Cerebellar nuclear complex (tissue), 1 donor: Measurements from ENCODE around the gene LDLRAD4.

Source experiments
- DNase-seq, 2 experiments: peaks; one replicate each; lab custom pipeline; 2025; lab: John Stamatoyannopoulos, UW

Gene LDLRAD4

DNA sequence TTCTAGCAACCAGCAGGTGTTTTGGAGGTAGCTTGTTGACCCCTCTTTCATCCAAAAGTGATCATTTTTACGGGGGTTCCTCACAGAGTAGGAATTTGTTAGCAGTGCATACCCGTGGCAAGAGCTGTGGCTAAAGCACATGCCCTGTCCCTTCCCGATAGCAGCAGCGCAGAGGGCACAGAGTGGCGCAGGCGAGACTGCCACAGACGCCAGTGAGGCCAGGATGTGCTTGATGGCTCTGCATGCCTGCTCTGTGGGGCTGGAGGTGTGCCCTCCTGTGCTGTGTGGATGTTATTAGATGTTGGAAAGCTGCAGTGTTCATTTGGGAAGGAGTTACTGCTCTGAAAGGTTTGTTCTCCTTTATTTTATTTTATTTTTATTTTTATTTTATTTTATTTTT lies 354.2 kb downstream of the LDLRAD4 start:
- no peak for DNase-seq

DNA sequence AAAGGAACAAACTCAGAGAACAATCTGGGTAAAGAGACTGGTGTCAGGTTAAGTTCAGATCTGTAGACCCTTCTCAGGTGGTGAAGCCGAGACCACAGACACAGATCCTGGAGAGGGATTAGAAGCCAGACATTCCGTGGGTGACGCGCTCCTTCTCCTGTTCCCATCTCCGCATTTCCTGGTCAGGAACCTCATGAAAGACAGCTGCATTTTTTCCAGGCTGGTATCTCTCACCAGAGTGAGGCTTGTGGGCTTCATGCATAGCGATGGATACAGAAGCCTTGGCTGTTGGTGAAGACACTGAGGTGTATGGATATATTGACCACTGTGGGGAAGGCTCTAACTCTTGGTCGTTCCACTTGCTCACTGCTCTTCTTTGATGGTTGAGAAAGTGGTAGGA lies 355.2 kb downstream of the LDLRAD4 start:
- DNase-seq = no peak

DNA sequence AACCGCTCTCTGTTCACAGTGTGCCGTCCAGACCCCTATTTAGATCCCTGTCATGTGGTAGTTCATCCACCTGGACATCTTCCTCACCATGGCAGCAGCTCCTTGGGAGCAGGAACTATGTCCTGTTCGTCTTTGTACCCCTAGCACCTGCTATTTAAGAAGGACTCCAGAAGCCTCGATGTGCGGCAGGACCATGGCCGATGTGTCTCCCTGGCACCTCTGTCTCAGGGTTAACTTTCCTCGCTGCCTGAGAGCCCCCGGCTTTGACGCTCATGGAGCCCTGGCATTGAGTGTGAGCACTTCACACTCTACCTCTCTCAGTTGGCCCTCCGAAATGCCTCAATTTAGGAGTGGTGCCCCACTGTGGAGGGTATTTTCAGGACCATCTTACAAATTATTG lies 355.8 kb downstream of the LDLRAD4 start:
- DNase-seq = no peak

DNA sequence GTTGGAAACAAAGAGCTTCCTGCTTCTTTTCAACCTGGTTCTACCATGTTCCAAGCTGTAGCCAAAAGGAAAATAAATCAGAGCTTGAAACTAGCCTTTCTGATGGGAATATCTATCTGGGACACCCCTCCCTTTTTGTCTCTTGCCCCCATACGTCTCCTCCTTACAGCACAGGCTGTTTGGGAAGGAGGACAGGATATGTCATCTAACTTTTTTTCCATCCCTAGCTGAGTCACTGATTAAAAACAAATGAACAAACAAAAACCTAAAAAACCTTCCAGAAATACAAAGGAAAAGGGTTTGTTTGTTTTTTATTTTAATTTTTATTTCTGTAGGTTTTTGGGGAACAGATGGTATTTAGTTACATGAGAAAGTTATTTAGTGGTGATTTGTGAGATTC lies 356.2 kb downstream of the LDLRAD4 start:
- DNase-seq = no peak

DNA sequence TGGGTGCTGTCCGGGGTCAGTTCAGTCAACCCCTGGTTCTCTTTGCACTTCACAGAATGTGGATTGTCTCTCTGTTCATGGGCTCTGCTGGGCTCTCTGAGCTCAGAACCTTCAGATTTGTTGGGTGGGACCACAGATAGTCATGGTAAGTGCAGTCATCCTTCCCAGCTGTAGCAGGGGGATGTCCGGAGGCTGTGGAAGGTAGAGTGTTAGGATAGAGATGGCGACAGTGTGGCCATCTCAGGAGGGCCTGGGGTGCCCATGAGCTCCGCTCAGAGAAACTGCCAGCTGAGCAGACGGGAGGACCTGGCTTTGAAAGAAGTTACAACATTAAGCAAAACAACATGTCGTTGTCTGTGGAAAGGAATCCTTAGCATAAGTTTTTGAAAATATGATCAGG lies 358.0 kb downstream of the LDLRAD4 start:
- no peak for DNase-seq

DNA sequence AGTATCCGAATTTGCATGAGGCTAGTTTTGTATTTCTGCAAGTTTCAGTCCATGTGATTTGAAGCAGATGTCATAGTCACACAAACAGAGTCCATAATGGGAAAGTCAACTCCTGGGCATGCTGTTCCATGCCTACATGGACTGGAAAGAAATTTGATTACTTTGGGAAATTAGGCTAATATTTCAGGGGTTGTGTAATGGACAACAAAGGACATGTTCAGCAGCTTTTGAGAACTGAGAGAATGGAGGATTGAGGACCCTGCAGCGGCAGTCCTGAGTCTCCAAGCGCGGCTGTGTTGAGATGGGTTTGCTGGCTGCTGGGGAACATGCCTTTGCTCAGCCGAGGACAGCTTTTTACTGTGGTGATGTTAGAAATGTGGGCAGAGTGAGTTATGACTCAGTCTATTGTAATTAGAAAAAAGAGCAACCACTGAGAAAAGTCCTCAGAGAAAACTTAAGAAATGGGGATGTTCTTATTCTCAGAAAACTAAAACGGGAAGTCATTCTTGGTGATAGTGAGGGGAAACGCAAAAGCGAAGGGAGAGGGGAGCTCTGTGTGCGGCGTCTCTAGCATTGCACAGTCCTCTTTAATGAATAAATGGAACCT lies 358.6 kb downstream of the LDLRAD4 start:
- DNase-seq = no peak

DNA sequence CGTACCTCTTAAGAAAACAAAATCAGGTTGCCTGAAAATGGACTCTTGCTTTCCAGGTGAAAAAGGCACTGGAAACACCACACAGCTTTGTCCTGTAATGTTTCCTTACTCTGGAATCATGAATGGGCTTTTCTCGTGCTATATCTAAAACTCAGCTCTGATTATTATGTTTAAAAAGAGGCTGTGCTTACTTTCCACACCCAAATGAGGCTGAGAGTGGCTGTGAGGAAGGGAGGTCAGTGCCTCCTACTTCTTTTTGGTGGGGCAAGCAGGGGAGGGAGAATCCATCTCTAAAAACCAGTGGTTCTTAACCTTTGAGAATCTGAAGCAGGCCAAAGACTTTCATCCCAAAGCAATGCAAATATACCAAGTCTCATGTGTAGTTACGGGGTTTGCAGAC lies 359.2 kb downstream of the LDLRAD4 start:
- DNase-seq = no peak

DNA sequence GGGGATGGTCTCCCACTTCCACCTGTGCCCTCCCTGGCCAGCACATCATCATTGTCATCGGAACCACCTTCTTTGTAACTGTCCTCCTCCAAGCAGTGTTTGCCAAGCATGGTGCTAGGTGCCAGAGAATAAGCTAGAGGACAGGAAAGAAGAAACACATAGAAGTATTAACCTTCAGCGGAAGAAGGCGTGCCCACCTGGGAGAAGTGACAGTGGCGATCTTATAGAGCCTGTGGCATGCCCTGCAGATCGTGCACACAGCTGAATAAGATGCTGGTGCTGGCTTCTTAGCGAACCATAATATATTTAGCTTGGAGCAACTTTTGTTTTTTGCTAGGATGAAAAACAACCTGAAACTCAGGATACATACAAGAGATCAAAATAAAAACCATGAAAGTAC lies 359.8 kb downstream of the LDLRAD4 start:
- DNase-seq = no peak

DNA sequence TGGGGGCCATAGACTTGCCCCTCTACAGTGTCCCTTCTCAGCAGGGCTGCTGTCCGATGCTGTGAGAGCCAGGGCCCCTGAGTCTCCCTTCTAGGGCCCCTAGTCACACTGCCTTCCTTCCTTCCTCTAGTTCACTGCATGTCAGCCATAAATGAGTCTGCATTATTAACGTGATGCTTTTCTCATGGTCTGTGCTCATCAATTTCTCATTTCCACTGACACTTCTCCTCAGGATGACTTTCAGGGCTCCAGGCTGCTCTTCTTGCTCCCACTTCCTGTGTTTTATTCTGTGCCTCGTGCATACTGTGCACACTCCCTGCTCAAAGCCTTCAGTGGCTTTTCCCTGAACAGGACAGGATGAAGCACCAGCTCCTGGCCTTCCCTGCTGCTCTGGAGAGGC lies 361.3 kb downstream of the LDLRAD4 start:
- no peak for DNase-seq

DNA sequence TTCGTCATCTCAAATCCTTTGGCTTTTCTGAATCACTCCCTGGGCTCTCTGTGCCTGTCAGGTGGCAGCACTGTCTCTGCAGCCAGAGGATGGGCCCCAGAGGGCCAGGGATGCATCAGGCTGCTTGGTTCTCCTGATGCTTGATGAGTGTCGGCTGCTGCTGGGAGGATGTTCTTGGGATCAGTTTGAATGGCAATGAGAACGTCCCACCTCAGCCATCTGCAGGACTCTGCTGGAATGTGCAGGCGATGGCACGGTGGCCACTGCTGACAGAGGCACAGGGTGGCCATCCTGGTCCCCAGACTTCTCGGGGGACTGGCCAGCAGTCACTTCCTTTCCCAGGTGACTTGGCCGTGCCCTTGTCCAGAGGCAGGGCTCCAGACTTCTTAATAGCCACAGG lies 361.8 kb downstream of the LDLRAD4 start:
- no peak for DNase-seq

DNA sequence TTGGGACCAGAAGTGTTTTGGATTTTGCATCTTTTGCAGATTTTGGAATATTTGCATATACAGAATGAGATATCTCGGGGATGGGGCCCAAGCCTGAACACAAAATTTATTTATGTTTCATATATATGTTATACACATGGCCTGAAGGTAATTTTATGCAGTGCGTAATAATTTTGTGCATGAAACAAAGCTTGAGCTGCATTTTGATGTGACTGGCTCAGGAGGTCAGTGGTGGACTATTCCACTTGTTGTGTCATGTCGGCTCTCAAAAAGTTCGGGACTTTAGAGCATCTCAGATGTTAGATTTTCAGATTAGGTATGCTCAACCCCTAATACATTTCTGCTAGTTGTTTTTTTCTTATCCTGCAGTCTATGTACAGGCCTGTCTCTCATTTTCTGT lies 362.4 kb downstream of the LDLRAD4 start:
- no peak for DNase-seq

DNA sequence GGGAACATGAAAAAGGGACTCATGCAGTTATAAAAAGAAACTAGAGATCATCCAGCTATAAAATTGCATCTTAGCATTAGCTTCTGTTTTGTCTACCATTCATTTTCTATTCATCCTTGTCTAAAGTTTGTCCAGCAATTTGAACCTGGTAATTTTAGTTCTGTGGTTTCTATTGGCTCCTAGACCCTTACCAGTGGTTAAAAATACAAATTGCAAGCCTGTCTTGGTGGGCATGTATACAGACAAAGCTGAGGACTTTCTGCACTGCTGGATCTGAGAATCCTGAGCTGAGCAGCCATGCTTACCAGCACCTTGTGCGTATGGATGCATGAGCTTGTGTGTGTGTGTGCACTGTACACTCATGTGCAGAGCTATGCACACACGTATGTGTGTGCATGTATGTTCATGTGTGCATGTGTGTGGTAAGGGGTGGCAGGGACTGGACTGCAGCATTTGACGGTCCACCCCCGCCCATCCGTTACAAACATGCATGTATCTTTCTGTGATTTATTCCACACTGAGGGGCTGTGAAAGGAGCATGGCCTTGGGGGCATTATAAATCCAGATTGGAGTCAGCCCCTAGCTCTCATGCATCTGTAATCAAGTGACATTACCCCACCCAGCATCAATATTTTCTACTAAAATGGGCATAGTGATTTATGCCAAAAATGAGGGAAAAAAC lies 363.1 kb downstream of the LDLRAD4 start:
- no peak for DNase-seq

DNA sequence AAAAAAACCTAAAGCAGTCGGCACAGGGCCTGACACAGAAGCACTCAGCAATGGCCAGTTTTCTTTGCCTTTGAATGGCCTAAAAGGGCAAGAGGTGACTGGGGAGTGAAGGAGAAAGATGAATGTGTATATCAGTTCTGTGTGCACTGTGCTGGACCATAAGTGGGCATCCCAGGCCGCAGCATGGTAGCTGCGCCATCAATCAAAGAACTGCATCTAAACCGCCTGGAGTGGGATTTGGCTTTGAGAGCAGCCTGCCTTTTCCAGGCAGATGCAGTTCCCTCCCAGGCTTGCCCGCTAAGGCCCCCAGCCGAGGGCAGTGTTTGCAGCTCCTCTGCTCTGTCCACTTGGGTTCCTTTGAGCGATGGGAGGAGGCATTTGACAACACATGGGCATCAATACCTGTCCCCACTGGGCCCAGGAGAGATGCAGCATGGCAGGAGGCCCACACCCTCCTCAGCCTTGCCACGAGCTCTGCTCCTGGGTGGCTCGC lies 363.7 kb downstream of the LDLRAD4 start:
- no peak for DNase-seq

DNA sequence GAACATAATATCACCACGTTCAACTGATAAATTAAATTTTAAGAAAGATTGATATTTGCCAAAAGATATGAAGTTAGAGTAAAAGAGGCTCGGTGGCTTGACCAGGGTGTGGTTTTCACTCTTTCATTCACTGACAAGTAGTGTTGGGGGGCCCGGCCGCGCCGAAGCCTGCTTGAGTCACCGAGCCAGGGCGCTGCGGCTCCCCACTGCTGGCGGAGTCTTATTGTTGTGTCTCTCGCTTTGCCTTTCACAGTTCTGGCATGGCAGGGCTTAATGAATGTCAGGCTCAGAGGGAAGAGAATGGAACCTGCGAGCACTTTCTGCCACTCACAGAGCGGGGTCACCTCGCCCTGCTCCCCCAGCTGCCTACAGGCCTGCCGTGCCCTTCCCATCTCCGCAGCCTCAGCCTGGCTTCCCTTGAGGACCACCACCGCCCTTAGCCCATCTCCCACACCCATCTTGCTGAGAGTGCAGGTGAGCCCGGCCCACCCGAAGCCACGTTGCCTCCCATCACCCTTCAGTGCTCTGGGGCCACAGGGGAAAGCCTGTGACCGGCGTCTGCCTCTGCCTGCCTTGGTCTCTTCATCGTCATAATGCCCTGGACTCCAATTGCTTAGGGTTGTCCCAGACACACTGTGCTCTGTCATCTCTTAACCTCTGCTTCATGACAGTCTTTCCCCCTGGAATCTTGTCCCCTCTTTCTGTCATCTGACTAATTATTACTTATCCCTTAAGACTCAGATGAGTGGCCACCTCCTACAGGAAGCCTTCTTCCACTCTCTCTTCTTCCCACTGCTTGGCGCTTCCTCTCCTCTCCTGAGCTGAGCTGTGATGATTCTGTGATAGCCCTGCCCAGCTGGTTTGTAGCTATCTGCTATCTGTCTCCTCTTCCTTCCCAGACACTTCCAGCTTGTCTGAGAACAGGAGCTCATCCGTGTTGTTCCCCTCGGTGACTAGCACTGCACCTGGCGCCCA lies 365.3 kb downstream of the LDLRAD4 start:
- DNase-seq = no peak

DNA sequence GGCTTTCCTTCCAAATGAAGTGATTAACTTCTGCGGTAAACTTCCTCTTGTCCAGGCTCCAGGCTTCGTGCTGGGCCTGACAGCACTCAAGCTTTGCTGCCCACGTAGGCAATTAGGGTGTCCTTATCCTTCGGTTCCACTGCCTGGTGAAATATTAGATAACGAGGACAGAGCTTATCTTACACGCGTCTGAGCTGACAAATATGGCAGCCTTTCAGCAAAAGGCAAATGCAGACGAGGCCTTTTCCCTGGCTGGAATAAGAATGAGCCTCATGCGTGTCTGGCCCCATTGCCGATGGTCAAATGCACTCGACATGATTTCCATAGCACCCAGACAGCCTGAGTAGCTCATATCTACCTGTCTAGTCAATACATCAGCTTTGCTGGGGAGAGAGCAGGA lies 366.3 kb downstream of the LDLRAD4 start:
- no peak for DNase-seq

DNA sequence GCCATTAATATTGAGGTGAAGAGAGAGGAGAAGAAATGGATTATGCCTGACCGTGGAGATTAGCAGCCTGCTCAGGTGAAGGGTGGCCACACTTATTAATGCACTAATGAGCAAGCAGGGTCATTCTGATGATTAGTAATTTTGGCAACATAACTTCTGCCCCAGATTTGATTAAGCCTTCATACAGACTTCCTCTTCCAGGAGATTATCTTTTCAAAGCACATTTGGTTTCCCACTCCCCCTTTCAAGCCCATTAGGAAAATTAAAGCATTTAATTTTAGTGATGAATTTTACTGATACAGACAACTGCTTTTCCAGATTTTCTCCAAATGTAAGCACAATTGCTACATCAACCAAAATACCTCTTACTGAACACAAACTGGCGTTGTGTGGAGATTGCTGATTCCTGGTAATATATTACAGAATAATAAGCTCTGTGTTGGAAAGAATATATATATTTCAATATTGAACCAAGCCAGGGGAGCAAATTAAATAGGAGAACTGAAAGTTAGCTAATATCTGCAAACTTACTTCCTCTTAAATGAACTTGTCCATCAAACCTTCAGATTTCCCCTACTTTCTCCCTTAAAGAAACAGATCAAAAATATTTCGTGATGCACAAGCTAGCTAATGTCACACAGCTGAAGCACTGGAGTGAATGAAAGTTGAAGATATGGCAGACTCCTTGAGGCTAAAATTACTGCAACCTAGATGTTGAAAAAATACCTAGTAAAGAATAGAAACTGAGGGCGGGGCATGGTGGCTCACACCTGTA lies 367.0 kb downstream of the LDLRAD4 start:
- DNase-seq = no peak

DNA sequence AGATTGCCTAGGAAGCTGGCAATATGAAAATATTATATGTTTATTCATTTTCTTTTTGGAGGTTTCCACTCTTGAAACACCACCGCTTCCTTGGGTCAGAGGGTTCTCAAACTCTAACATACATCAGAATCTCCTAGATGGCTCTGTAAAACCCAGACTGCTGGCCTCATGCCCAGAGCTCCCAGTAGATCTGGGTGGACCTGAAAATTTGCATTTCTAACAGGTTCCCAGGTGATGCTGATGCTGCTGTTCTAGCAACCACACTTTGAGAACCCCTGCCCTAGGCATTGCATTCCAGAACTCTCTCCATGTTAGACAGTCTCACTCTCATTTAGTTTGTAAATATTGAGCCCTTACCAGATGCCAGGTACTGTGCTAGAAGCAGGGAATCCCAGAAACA lies 368.4 kb downstream of the LDLRAD4 start:
- no peak for DNase-seq

DNA sequence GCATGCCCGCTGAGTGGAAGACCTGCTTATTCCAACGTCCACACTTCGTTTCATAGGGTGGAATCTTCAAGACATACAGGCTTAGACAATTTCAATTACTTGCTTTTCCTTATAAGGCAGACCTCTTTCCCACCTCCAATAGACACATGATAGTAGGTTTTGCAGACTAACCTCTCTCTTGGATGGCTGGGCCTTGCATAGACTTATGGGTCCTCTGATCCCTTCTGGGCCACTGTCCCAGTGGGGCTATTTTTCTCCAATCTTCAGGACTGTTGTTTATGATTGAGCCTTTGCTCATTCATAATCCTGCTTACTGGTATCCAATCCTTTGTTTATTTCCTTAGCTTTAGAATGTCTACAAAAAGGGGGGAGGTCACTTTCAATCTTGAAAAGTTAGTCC lies 368.9 kb downstream of the LDLRAD4 start:
- no peak for DNase-seq

DNA sequence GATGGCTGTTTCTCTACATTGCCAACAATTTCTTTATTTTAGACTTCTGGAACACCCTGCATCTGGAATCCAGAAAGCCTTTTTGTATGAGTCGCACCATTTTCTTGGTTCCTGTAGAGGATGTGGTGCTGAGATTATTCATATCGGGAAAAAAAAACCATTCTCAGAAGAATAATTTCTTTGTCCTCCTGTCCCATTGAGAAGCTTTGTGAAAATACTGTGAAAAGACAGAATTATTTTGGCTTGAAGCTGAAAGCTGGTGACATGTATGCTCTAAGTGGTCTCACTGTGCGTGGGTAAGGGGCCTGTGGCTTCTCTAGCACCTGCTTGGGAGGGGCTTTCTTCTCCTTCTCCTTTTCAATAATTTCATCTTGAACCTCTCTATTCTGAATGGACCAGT lies 369.4 kb downstream of the LDLRAD4 start:
- DNase-seq = no peak

DNA sequence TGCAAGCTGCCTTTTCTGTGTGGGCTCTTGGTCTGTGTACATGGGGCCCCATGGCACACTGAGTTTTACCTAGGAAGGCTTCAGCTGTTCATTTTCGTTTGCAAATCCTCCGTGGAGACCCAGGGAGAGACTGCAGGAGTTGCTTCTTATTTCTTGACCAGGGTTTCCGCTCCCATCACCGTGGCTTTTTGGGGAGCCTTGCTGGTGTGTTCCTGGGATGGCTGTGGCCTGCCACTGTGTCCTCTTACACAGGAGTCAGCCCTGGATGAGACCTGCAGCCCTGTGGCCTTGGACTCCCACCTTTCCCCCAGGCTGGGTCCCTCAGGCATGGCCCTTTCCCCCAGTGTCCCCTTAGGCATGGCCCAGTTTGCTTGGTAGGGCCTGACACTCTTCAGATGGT lies 370.8 kb downstream of the LDLRAD4 start:
- DNase-seq = no peak

DNA sequence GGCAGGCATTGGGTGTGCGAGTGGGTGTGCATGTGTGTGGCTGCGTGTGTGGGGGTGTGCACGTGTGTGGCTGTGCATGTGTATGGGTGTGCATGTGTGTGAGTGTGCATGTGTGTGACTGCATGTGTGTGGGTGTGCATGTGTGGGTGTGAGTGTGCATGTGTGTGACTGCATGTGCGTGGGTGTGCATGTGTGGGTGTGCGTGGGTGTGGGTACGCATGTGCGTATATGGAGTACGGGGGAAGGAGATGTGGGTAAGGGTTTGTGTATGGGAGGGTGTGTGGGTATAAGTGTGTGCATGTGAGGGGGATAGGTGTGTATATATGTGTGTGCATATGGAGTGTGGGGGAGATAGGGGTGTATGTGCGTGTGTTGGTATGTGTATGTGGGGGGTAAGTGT lies 371.4 kb downstream of the LDLRAD4 start:
- DNase-seq = no peak

DNA sequence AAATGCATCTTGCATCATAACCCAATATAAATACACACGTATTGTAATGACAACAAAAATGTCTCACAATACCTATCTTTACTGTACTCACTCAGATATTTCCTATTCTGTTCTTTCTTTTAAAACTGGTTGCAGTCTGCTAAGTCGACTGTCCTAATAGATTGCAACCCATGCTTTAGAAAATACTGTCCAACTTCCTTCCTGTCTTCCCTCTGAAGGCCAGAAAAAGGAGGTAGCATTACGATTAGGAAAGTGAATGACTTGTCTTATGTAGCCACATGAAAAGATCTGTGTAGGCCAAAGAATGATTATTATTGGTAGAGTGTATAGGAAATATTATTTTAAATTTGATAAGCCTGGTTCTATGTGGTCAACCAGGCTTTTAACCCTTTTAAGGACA lies 373.7 kb downstream of the LDLRAD4 start:
- DNase-seq = no peak
